IgD-negative memory B cell (primary cell): Measurements from ENCODE around the gene STH. TPM values are rescaled to one million over a fixed set of nuclear protein-coding genes. Genes with fewer than 3 reads are reported as not detected.
A peak's percentile ranks its signal among the peaks of the same experiment; 100 is the strongest.

ENCODE experiments used
- H3K27ac Mint-ChIP-seq, 3 donors: one replicate each; pipeline ENCODE4 v1.8.0; 2020 to 2022; ENCODE audit warnings: mild to moderate bottlenecking in 3 of 3, mixed read lengths in 3 of 3, moderate library complexity in 1 of 3
- H3K27me3 Mint-ChIP-seq: one replicate; pipeline ENCODE4 v1.8.0; 2021; ENCODE audit warnings: mixed read lengths
- H3K36me3 Mint-ChIP-seq: one replicate; pipeline ENCODE4 v1.8.0; 2020; ENCODE audit warnings: mild to moderate bottlenecking, mixed read lengths
- H3K4me1 Mint-ChIP-seq, 3 donors: one replicate each; pipeline ENCODE4 v1.8.0; 2020 to 2022; ENCODE audit warnings: mixed read lengths in 3 of 3, mild to moderate bottlenecking in 1 of 3
- H3K4me3 Mint-ChIP-seq, 4 donors: one replicate each; pipeline ENCODE4 v1.8.0; 2020 to 2022; ENCODE audit warnings: mild to moderate bottlenecking in 4 of 4, mixed read lengths in 4 of 4, moderate library complexity in 3 of 4
- H3K9me3 Mint-ChIP-seq, 3 donors: one replicate each; pipeline ENCODE4 v1.8.0; 2020 to 2021; ENCODE audit warnings: mixed read lengths in 3 of 3, mild to moderate bottlenecking in 1 of 3
- polyA plus RNA-seq: library from polyadenylated mRNA; unstranded; fragments of 300-500 nt; fragmentation: Illumina TruSeq; gene quantifications from one replicate; pipeline ENCODE4 v1.2.3, GENCODE V29; 2021

STH gene
- polyA plus RNA-seq, 1 donor from 2014 or later, result not detected

- no peaks in the 10 kb centered on the region for H3K36me3 Mint-ChIP-seq
- no peaks in the 10 kb centered on the region for H3K9me3 Mint-ChIP-seq
- peak overlapping the region in 1 of 3 donors; percentile 28 for H3K27ac Mint-ChIP-seq
- peaks cover 9% of the 10 kb centered on the region for H3K27me3 Mint-ChIP-seq
- H3K4me1 Mint-ChIP-seq, result peaks cover 0 to 3% (median 2%) of the 10 kb centered on the region in 3 donors
- peak overlapping the region in 1 of 4 donors; percentile 41 for H3K4me3 Mint-ChIP-seq
Measured at GRCh38 chr17:45962221-45962972, 36.7 kb upstream of the STH start.

DNA sequence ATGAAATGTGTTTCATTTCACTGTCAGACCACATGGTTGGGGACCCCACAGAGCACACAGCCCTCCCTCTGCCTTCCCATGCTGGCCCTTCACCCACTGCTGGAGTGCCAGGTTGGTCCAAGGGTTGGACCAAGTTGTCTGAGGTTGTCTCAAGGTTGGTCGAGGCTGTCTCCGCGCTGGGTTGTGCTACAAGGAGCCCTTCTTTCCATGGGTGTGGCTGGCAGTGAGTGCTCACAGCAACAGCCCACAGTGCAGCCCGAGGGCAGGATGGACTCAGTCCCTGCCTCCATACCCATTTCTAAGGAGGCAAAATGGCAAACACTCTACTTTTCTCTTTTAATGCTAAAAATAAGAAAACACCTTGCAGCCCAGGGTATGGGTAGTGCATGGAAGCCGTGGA, 35.8 kb upstream of the STH start:
- peaks cover 15% of the 10 kb centered on the region for H3K27me3 Mint-ChIP-seq
- no peak overlapping the region for H3K4me3 Mint-ChIP-seq
- no peaks in the 10 kb centered on the region for H3K36me3 Mint-ChIP-seq
- H3K9me3 Mint-ChIP-seq, result no peaks in the 10 kb centered on the region
- no peak overlapping the region for H3K27ac Mint-ChIP-seq
- peaks cover 0 to 3% (median 2%) of the 10 kb centered on the region in 3 donors for H3K4me1 Mint-ChIP-seq

DNA sequence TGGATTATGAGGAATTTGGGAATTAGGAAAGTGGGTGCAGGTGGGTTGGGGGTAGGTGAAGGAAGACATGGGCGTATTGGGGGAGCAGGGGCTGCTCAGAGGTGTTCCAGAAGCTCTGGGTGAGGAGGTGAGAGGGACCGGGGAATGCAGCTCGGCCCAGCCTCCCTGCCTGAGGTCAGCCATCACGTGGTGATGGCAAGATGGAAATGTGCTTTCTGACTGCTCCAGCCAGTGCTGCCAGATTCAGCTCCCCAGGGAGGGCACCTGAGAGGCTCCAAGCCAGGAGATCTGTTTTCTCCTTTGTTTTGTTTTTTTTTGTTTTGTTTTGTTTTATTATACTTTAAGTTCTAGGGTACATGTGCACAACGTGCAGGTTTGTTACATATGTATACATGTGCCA, 35.2 kb upstream of the STH start:
- peaks cover 15% of the 10 kb centered on the region for H3K27me3 Mint-ChIP-seq
- H3K4me1 Mint-ChIP-seq, result peaks cover 0 to 3% (median 2%) of the 10 kb centered on the region in 3 donors
- no peak overlapping the region for H3K4me3 Mint-ChIP-seq
- no peaks in the 10 kb centered on the region for H3K9me3 Mint-ChIP-seq
- no peak overlapping the region for H3K27ac Mint-ChIP-seq
- no peaks in the 10 kb centered on the region for H3K36me3 Mint-ChIP-seq

GRCh38 chr17:45964634-45965033, 34.4 kb upstream of the STH start:
- Mint-ChIP-seq H3K27me3 (peaks cover 15% of the 10 kb centered on the region), H3K4me3 (no peak overlapping the region), H3K4me1 (peaks cover 0 to 3% (median 2%) of the 10 kb centered on the region in 3 donors), H3K27ac (no peak overlapping the region), H3K36me3 (no peaks in the 10 kb centered on the region), H3K9me3 (peaks cover 0 to 1% (median 0%) of the 10 kb centered on the region in 3 donors)

DNA sequence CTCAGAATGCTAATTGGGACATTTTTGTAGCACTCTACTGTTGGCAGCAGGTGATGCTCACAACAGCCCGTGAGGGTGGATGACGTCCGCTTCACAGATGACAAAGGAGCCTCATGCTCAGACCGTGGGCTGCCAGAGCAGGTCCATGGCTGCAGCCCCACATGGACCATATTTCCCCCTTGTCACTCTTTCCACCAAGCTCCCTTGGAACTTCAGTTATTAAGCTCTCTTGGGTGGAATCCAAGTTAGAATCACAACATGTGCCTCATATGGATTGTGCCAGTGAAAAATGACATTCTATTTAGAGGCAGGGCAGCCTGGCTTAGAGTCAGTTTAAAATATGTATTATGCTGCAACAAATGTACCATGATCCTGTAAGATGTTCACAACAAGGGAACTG, 33.2 kb upstream of the STH start:
- Mint-ChIP-seq H3K4me1 (peaks cover 0 to 2% (median 1%) of the 10 kb centered on the region in 3 donors), H3K4me3 (no peak overlapping the region), H3K27me3 (peaks cover 15% of the 10 kb centered on the region), H3K27ac (peak overlapping the region in 1 of 3 donors; percentile 53), H3K9me3 (peaks cover 0 to 3% (median 0%) of the 10 kb centered on the region in 3 donors), H3K36me3 (no peaks in the 10 kb centered on the region)

- peaks cover 15% of the 10 kb centered on the region for H3K27me3 Mint-ChIP-seq
- no peaks in the 10 kb centered on the region for H3K36me3 Mint-ChIP-seq
- H3K4me3 Mint-ChIP-seq, result no peak overlapping the region
- no peak overlapping the region for H3K27ac Mint-ChIP-seq
- H3K9me3 Mint-ChIP-seq, result peaks cover 0 to 3% (median 0%) of the 10 kb centered on the region in 3 donors
- no peaks in the 10 kb centered on the region for H3K4me1 Mint-ChIP-seq
Measured at GRCh38 chr17:45966606-45967280, 32.3 kb upstream of the STH start.

- Mint-ChIP-seq H3K9me3 (peaks cover 0 to 3% (median 0%) of the 10 kb centered on the region in 3 donors), H3K4me1 (no peaks in the 10 kb centered on the region), H3K4me3 (no peak overlapping the region), H3K27ac (no peak overlapping the region), H3K27me3 (peaks cover 15% of the 10 kb centered on the region), H3K36me3 (no peaks in the 10 kb centered on the region)
Measured at GRCh38 chr17:45967378-45967777, 31.7 kb upstream of the STH start.

GRCh38 chr17:45968732-45969131, 30.3 kb upstream of the STH start:
- Mint-ChIP-seq H3K27me3 (peaks cover 12% of the 10 kb centered on the region), H3K4me3 (no peak overlapping the region), H3K4me1 (no peaks in the 10 kb centered on the region), H3K36me3 (no peaks in the 10 kb centered on the region), H3K27ac (no peak overlapping the region), H3K9me3 (peaks cover 0 to 3% (median 0%) of the 10 kb centered on the region in 3 donors)

- Mint-ChIP-seq H3K9me3 (peaks cover 0 to 3% (median 0%) of the 10 kb centered on the region in 3 donors), H3K27me3 (peaks cover 10% of the 10 kb centered on the region), H3K27ac (no peak overlapping the region), H3K4me1 (peaks cover 0 to 6% (median 0%) of the 10 kb centered on the region in 3 donors), H3K4me3 (no peak overlapping the region), H3K36me3 (no peaks in the 10 kb centered on the region)
Measured at GRCh38 chr17:45969726-45970125, 29.3 kb upstream of the STH start.

DNA sequence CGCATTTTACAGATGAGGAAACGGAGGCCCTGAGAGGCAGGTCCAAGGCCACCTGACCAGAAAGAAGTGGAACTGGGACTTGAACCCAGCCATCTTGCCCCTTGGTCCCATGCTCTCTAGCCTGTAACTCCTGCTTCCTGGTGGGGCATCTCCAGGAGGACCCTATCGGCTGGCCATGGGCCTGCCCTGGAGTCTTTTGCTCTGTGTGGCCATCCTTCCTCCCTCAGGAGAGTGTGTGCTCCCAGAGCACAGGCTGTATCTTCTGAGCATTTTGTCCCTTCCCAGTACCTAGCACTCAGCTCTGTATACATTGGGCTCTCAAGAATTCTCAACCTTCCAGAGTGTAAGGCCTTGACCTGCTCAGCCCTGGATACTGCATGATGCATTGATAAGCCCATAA, 28.4 kb upstream of the STH start:
- Mint-ChIP-seq H3K27me3 (peaks cover 8% of the 10 kb centered on the region), H3K4me1 (peaks cover 9 to 16% (median 9%) of the 10 kb centered on the region in 3 donors), H3K4me3 (no peak overlapping the region), H3K27ac (no peak overlapping the region), H3K36me3 (no peaks in the 10 kb centered on the region), H3K9me3 (peaks cover 0 to 3% (median 0%) of the 10 kb centered on the region in 3 donors)

- Mint-ChIP-seq H3K9me3 (peaks cover 0 to 3% (median 0%) of the 10 kb centered on the region in 3 donors), H3K36me3 (no peaks in the 10 kb centered on the region), H3K27ac (no peak overlapping the region), H3K4me1 (peaks cover 14 to 21% (median 16%) of the 10 kb centered on the region in 3 donors), H3K4me3 (no peak overlapping the region), H3K27me3 (peaks cover 7% of the 10 kb centered on the region)
Measured at GRCh38 chr17:45971698-45972141, 27.3 kb upstream of the STH start.

DNA sequence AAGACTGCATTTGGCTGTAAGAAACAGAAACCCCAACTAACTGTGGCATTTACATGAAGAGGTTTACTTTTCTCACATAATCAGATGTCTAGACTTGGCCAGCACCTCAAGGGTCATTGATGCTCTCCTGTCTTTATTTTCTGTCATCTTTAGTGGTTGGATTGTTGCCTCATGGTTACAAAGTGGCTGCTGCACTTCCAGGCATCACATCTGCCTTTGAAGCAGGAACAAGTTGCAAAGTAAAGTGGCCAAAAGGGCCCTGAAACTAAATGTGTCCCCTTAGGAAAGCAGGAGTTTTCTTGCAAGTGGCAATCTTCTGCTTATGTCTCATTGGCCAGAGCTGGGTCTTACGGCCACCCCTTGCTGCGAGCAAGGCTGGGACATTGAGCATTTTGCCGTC, 26.5 kb upstream of the STH start:
- Mint-ChIP-seq H3K36me3 (no peaks in the 10 kb centered on the region), H3K27me3 (peaks cover 6% of the 10 kb centered on the region), H3K27ac (no peak overlapping the region)

GRCh38 chr17:45973099-45973780, 25.8 kb upstream of the STH start:
- H3K4me1 Mint-ChIP-seq, result peaks cover 14 to 21% (median 16%) of the 10 kb centered on the region in 3 donors

More for the DNA sequence above, 26.5 kb upstream of the STH start:
- H3K4me3 Mint-ChIP-seq, result no peak overlapping the region
- H3K9me3 Mint-ChIP-seq, result peaks cover 0 to 3% (median 0%) of the 10 kb centered on the region in 3 donors
- peaks cover 14 to 21% (median 16%) of the 10 kb centered on the region in 3 donors for H3K4me1 Mint-ChIP-seq

GRCh38 chr17:45973946-45974859, 24.8 kb upstream of the STH start:
- no peak overlapping the region for H3K4me3 Mint-ChIP-seq
- peaks cover 1% of the 10 kb centered on the region for H3K27me3 Mint-ChIP-seq
- H3K27ac Mint-ChIP-seq, result no peak overlapping the region
- H3K4me1 Mint-ChIP-seq, result peaks cover 14 to 21% (median 16%) of the 10 kb centered on the region in 3 donors
- peaks cover 0 to 3% (median 0%) of the 10 kb centered on the region in 3 donors for H3K9me3 Mint-ChIP-seq
- no peaks in the 10 kb centered on the region for H3K36me3 Mint-ChIP-seq

More at GRCh38 chr17:45973099-45973780, 25.8 kb upstream of the STH start:
- Mint-ChIP-seq H3K27ac (peak overlapping the region in 1 of 3 donors; percentile 46), H3K4me3 (no peak overlapping the region), H3K36me3 (no peaks in the 10 kb centered on the region), H3K27me3 (peaks cover 1% of the 10 kb centered on the region), H3K9me3 (peaks cover 0 to 3% (median 0%) of the 10 kb centered on the region in 3 donors)
